Progenitor cell of endocrine pancreas (in vitro differentiated cells): ENCODE measurements around the gene PRPS1L1. TPM values are rescaled to one million over a fixed set of nuclear protein-coding genes. Genes with fewer than 3 reads are reported as not detected.

Source experiments
- DNase-seq: peaks from one replicate; pipeline ENCODE4 v3.0.0; 2021; ENCODE audit warnings: low spot score; ENCODE audit not compliant: unreplicated experiment
- H3K27ac Mint-ChIP-seq: 2 replicates; pipeline ENCODE4 v1.8.0; 2021; ENCODE audit warnings: mild to moderate bottlenecking, moderate library complexity, mixed read lengths
- H3K27me3 Mint-ChIP-seq: 2 replicates; pipeline ENCODE4 v1.8.0; 2021; ENCODE audit warnings: mixed read lengths
- H3K36me3 Mint-ChIP-seq: 2 replicates; pipeline ENCODE4 v1.8.0; 2022; ENCODE audit warnings: mixed read lengths; ENCODE audit not compliant: insufficient read depth
- H3K4me1 Mint-ChIP-seq: 2 replicates; pipeline ENCODE4 v1.8.0; 2021; ENCODE audit warnings: low read depth, mixed read lengths
- H3K4me3 Mint-ChIP-seq: 2 replicates; pipeline ENCODE4 v1.8.0; 2021; ENCODE audit warnings: low read depth, mild to moderate bottlenecking, moderate library complexity, mixed read lengths
- H3K9me3 Mint-ChIP-seq: 2 replicates; pipeline ENCODE4 v1.8.0; 2021; ENCODE audit warnings: low read depth, mixed read lengths
- CTCF ChIP-seq: fragments of 200-600 bp; sonication (generic); IDR thresholded peaks from one replicate; pipeline ENCODE4 v1.5.0; 2021; ENCODE audit warnings: antibody characterized with exemption, mild to moderate bottlenecking; ENCODE audit not compliant: unreplicated experiment
- total RNA-seq: library from RNA; stranded (reverse); gene quantifications from 2 replicates; pipeline ENCODE4 v1.2.1, GENCODE V29; 2021

Gene PRPS1L1
- total RNA-seq, 1 donor from 2014 or later, result not detected

GRCh38 chr7:17984288-17984687, 43.4 kb downstream of the PRPS1L1 start:
- no peaks in the 10 kb centered on the region for H3K36me3 Mint-ChIP-seq
- H3K9me3 Mint-ChIP-seq, result no peaks in the 10 kb centered on the region
- H3K27me3 Mint-ChIP-seq, result no peaks in the 10 kb centered on the region
- no peak for TF ChIP-seq CTCF
- H3K27ac Mint-ChIP-seq, result no peak overlapping the region
- no peaks in the 10 kb centered on the region for H3K4me1 Mint-ChIP-seq
- no peak for DNase-seq
- H3K4me3 Mint-ChIP-seq, result no peak overlapping the region

- no peak overlapping the region for H3K27ac Mint-ChIP-seq
- H3K4me3 Mint-ChIP-seq, result no peak overlapping the region
- H3K4me1 Mint-ChIP-seq, result no peaks in the 10 kb centered on the region
- no peak for DNase-seq
- no peaks in the 10 kb centered on the region for H3K9me3 Mint-ChIP-seq
- no peaks in the 10 kb centered on the region for H3K27me3 Mint-ChIP-seq
- no peaks in the 10 kb centered on the region for H3K36me3 Mint-ChIP-seq
- no peak for TF ChIP-seq CTCF
Observed at GRCh38 chr7:17983221-17984062, 44.2 kb downstream of the PRPS1L1 start.

- Mint-ChIP-seq H3K27me3 (no peaks in the 10 kb centered on the region), H3K9me3 (peaks cover 5% of the 10 kb centered on the region), H3K36me3 (no peaks in the 10 kb centered on the region), H3K4me1 (no peaks in the 10 kb centered on the region), H3K4me3 (no peak overlapping the region), H3K27ac (no peak overlapping the region)
- no peak for TF ChIP-seq CTCF
- no peak for DNase-seq
Observed at GRCh38 chr7:17976952-17977351, 50.7 kb downstream of the PRPS1L1 start.

Other genes with a start within 250 kb of the PRPS1L1 start
- gene SNX13, start 87.4 kb downstream of the PRPS1L1 start, total RNA-seq, result 44.4 and 48.5 TPM in 2 replicates